AG04450 (cell line): ENCODE data around the gene METRNL. TPM values are rescaled to one million over a fixed set of nuclear protein-coding genes. Genes with fewer than 3 reads are reported as not detected.

ENCODE experiments used
- CTCF ChIA-PET: fragments of 300-600, 350-600 bp; formaldehyde crosslinking; extraction: SDS; loops from one replicate; lab custom pipeline; 2022; ENCODE audit warnings: antibody characterized with exemption, inconsistent platforms; lab: Charles Lee
- POLR2A ChIA-PET: fragments of 350-600 bp; formaldehyde crosslinking; extraction: SDS; loops from one replicate; lab custom pipeline; 2021; ENCODE audit warnings: antibody characterized with exemption, inconsistent platforms; lab: Yijun Ruan, JAX
- DNase-seq: peaks from one replicate; pipeline ENCODE4 v3.0.0-alpha.2; 2011; ENCODE audit warnings: low read depth, low spot score
- H3K27ac ChIP-seq: one replicate; pipeline ENCODE4 v1.5.1; 2012; ENCODE audit warnings: low read depth, low read length, control low read depth
- H3K27me3 ChIP-seq: one replicate; pipeline ENCODE4 v1.6.0; 2012; ENCODE audit warnings: low read length; ENCODE audit not compliant: control insufficient read depth, insufficient read depth
- H3K4me3 ChIP-seq: 2 replicates; pipeline ENCODE4 v1.5.1; 2011; ENCODE audit warnings: mild to moderate bottlenecking, low read depth, low read length, control low read depth
- H3K9me3 ChIP-seq: 2 replicates; pipeline ENCODE4 v1.5.1; 2012; ENCODE audit warnings: low read length; ENCODE audit not compliant: control insufficient read depth, insufficient read depth
- polyA plus RNA-seq: library from polyadenylated mRNA; depleted of rRNA; stranded (reverse); fragments of >200 nt; gene quantifications from 2 replicates; pipeline ENCODE4 v1.2.3, GENCODE V29; 2011
- TF ChIP-seq, protein P1 (sequence below): IDR thresholded peaks from 2 replicates; pipeline ENCODE4 v1.5.1; 2011; ENCODE audit warnings: low read depth, low read length, control low read depth, inconsistent platforms

Gene METRNL
- polyA plus RNA-seq, 1 experiment, result 10.9 TPM

DNA sequence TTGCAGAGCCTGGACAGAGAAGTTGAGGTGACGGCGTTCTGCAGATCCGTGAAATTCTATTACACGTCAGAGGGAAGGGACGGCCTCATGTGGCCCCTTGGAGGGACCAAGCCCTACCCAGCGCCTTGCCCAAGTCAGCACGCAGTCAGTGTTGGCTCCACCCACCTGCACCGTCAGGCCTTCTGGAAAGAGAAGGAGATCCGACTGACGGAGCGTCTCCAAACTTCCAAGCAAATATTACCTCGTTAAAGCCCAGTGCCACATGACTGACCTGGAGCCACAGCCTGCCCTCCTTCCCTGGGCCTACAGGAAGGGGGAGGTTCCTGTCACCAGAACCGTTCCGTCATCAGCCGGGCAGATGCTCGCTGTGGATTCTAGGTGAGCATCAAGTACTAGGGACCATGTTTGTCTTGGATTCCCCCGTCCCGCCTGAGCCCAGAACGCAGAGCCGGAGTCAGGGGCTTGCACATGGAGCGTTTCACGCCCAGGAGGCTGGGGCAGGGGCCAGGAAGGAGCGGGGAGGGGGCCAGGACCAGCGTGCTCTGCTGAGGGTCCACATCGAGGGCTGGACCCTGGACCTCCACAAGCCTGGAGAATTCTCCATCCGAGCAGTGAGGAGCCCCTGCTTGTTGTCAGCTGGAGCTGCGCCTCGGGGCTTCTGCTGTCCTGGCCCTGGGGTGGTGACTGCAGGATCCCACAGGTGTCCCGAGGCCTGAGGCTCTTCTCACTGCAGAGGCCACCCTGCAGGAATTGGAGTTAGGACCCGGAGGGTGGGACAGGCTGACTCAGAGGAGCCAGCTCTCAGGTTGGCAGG lies 22.6 kb upstream of the METRNL start:
- peak overlapping the region; percentile 57 for H3K27ac ChIP-seq
- no peak overlapping the region for H3K4me3 ChIP-seq
- DNase-seq, result no peak
- H3K9me3 ChIP-seq, result peaks cover 2% of the 10 kb centered on the region; the same call in 1 of the 2 replicates
- TF ChIP-seq, protein P1, sequence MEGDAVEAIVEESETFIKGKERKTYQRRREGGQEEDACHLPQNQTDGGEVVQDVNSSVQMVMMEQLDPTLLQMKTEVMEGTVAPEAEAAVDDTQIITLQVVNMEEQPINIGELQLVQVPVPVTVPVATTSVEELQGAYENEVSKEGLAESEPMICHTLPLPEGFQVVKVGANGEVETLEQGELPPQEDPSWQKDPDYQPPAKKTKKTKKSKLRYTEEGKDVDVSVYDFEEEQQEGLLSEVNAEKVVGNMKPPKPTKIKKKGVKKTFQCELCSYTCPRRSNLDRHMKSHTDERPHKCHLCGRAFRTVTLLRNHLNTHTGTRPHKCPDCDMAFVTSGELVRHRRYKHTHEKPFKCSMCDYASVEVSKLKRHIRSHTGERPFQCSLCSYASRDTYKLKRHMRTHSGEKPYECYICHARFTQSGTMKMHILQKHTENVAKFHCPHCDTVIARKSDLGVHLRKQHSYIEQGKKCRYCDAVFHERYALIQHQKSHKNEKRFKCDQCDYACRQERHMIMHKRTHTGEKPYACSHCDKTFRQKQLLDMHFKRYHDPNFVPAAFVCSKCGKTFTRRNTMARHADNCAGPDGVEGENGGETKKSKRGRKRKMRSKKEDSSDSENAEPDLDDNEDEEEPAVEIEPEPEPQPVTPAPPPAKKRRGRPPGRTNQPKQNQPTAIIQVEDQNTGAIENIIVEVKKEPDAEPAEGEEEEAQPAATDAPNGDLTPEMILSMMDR, result no peak
- CTCF ChIA-PET, result no interaction called here
- POLR2A ChIA-PET, result no interaction called here
- no peaks in the 10 kb centered on the region for H3K27me3 ChIP-seq

DNA sequence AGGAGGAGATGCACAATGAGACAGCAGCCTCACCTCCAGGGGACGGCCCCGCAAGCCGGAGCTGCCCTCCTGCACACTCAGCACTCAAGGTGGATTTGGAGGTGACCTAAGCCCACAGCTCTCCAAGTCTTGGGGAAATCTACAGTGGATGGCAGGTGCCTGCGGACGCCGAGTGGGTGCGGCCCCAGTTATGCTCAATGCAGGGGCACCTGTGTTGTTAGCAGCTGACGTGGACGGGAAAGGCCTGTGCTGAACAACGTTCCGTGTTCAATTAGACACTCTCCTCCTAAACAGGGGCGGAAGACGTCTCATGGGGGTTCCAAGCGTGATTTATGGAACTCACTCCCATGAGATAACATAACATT lies 22.0 kb upstream of the METRNL start:
- ChIA-PET CTCF (no interaction called here), POLR2A (no interaction called here)
- TF ChIP-seq, protein P1, result no peak
- no peak overlapping the region for H3K4me3 ChIP-seq
- no peaks in the 10 kb centered on the region for H3K27me3 ChIP-seq
- H3K27ac ChIP-seq, result no peak overlapping the region
- H3K9me3 ChIP-seq, result peaks cover 2% of the 10 kb centered on the region; the same call in 1 of the 2 replicates
- DNase-seq, result no peak

DNA sequence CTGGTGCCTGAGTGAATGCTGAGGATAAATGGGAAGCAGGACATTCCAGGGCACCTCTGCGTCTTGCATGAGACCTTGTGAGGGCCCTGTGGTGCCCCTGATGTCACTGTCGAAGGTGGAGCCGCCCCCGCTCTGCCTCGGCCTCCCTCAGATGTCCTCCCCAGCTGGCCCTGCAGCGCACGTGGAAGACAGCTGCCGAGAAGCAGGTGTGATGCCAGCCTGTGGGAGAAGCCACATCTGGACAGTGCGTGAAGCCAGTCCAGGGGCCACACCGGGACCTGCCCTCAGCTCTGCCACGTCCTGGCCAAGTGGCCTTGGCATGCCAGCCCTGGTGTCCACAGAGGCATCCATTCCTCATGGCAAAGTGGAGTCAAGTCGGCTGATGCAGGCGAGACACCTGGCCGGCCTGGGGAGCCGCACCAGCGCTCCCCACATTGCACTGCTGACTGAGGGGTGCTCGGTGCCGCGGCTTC lies 21.6 kb upstream of the METRNL start:
- Histone ChIP-seq H3K4me3 (no peak overlapping the region), H3K9me3 (peaks cover 2% of the 10 kb centered on the region; the same call in 1 of the 2 replicates), H3K27ac (no peak overlapping the region), H3K27me3 (peaks cover 2% of the 10 kb centered on the region)
- ChIA-PET CTCF (no interaction called here), POLR2A (no interaction called here)
- no peak for DNase-seq
- TF ChIP-seq, protein P1, result no peak

DNA sequence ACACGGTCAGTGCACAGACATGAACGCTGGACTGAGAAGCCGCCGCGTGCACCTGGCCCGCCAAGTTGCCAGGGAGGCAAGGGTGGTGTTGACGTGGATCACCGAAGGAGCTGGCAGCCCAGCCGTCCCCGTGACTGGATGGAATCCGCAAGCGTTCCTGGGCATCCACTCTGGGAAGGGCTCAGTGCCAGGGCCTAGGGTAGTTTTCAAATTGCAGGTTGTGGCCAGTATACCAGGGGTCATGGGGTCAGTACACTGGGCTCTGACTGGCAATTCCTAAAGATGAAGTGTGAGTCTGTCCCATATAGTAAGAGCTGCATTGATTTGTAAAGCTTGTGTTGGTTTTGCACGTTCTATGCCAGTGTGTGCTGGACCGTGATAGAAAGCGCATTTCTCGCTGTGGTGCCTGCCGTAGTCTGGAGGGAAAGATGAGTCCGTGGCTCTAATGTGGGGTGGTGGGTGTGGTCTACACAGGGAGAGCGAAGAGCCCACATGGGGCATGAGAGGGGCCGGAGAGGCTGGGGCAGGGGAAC lies 21.1 kb upstream of the METRNL start:
- H3K27me3 ChIP-seq, result peaks cover 2% of the 10 kb centered on the region
- no peak overlapping the region for H3K4me3 ChIP-seq
- no peak overlapping the region for H3K27ac ChIP-seq
- TF ChIP-seq, protein P1, result no peak
- CTCF ChIA-PET, result no interaction called here
- no peak for DNase-seq
- POLR2A ChIA-PET, result no interaction called here
- peaks cover 2% of the 10 kb centered on the region; the same call in 1 of the 2 replicates for H3K9me3 ChIP-seq

DNA sequence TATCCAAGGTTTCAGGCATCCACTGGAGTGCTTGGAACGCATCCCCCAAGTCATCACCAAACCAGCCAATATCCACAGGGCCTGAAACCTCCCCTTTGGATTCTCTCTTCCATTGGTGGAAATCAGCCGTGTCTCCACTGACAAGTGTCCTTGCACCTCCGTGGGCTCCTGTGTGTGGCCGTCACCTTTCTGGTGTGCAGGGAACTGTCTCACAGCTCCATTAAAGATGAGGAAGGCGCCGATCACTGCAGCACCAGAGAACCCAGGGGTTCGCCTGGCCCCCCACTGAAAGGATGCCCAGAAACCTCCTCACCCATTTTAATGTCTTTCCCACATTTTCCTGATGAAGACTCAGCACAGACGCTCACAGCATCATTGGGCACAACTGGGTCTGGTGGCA lies 17.8 kb upstream of the METRNL start:
- H3K4me3 ChIP-seq, result no peak overlapping the region
- ChIA-PET CTCF (no interaction called here), POLR2A (interaction anchor here (0.6 kb wide), 1 partner anchor 26 kb away, joined by 3 read pairs; no protein-coding TSS in a partner anchor)
- TF ChIP-seq, protein P1, result no peak
- peaks cover 4% of the 10 kb centered on the region for H3K27me3 ChIP-seq
- DNase-seq, result no peak
- H3K9me3 ChIP-seq, result peaks cover 19% of the 10 kb centered on the region; the same call in 1 of the 2 replicates
- no peak overlapping the region for H3K27ac ChIP-seq
